GM13976 (cell line): Measurements from ENCODE around the gene SAP30.
A peak's percentile ranks its signal among the peaks of the same experiment; 100 is the strongest.

ENCODE experiments used
- DNase-seq: peaks from one replicate; pipeline ENCODE4 v3.0.0; 2012; ENCODE audit warnings: low spot score
- CTCF ChIP-seq: IDR thresholded peaks from 2 replicates; pipeline ENCODE4 v1.5.1; 2012; ENCODE audit warnings: borderline replicate concordance, mild to moderate bottlenecking; ENCODE audit not compliant: insufficient read depth; ENCODE audit errors: extremely low read depth, missing control alignments, control extremely low read depth
- in situ Hi-C: fragments of 300-500 bp; cut with MboI; formaldehyde crosslinking; loops from one replicate; pipeline ENCODE4 v1.12.0; 2022; ENCODE audit warnings: low sequenced_read_pairs, mixed read lengths, inconsistent platforms; ENCODE audit not compliant: unreplicated experiment

The SAP30 gene

GRCh38 chr4:173370477-173371291 is at the start of gene SAP30:
SAP30 (plus strand) TSS chr4:173370954; CDS start chr4:173371183, 229 bp downstream.
- no peak for TF ChIP-seq CTCF
- in situ Hi-C loops: no loop called here
- DNase-seq: peak; percentile 94

GRCh38 chr4:173325007-173325736 is 45.6 kb upstream of the SAP30 start:
- in situ Hi-C loops: loop anchor here (5.0 kb wide), 1 partner anchor 87 kb away; no protein-coding TSS in a partner anchor
- no peak for TF ChIP-seq CTCF
- no peak for DNase-seq

- in situ Hi-C loops: loop anchor here (5.0 kb wide), 1 partner anchor 84 kb away; no protein-coding TSS in a partner anchor
- no peak for DNase-seq
- TF ChIP-seq CTCF: no peak
Measured at GRCh38 chr4:173328236-173328901, 42.4 kb upstream of the SAP30 start.

GRCh38 chr4:173330590-173330989 is 40.2 kb upstream of the SAP30 start:
- no peak for TF ChIP-seq CTCF
- no peak for DNase-seq
- in situ Hi-C loops: no loop called here

- in situ Hi-C loops: no loop called here
Measured at GRCh38 chr4:173332021-173332487, 38.7 kb upstream of the SAP30 start.

More at GRCh38 chr4:173332021-173332487, 38.7 kb upstream of the SAP30 start:
- no peak for DNase-seq
- TF ChIP-seq CTCF: no peak
